DND-41 (cell line): Measurements from ENCODE around the gene DIDO1.

Experiments
- CTCF ChIP-seq: IDR thresholded peaks from 2 replicates; pipeline ENCODE4 v1.5.1; 2012; ENCODE audit warnings: borderline replicate concordance, low read length, moderate library complexity, mild to moderate bottlenecking; ENCODE audit not compliant: poor library complexity, severe bottlenecking; ENCODE audit errors: extremely low read depth
- EZH2 ChIP-seq: IDR thresholded peaks from 3 replicates; pipeline ENCODE4 v1.6.1; 2012; ENCODE audit warnings: borderline replicate concordance, low read depth, mild to moderate bottlenecking, moderate library complexity, low read length, inconsistent platforms; ENCODE audit not compliant: severe bottlenecking

DNA sequence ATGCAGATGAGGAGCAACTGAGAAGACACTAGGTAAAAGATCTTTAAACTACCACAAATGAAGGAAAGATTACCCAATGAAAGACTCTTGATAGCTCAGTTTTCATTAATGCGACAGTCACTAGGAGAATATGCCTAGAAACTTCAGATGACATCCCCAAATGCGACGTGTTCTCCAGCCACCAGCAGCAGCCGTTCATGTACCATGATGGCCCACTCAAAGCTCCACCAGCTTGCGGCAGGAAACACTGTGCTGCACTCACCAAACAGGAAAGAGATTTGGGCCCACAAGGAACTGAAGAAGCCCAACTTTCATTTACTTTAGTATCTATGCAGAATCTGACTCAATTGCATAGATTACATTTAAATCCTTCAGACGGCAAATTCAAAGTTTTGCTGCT lies 7.5 kb downstream of the DIDO1 start:
- TF ChIP-seq CTCF (no peak), EZH2 (no peak)
